Stomach (tissue), 9 donors: ENCODE results near the gene LYRM4. TPM values are rescaled to one million over a fixed set of nuclear protein-coding genes. Genes with fewer than 3 reads are reported as not detected.

Experiments
- DNase-seq, 2 donors: peaks; one replicate each; pipeline versions ENCODE4 v3.0.0 to v3.0.0-alpha.2; 2013 to 2019
- H3K27ac ChIP-seq, 5 donors: fragments of 200-600 bp in 4 of 5; sonication (generic) in 4 of 5; one replicate each; pipeline ENCODE4 v1.5.1; 2013 to 2019; ENCODE audit warnings: mild to moderate bottlenecking in 1 of 5, moderate library complexity in 1 of 5
- H3K27me3 ChIP-seq, 3 donors: fragments of 200-600 bp; sonication (generic); one replicate each; pipeline ENCODE4 v1.5.1; 2017 to 2019; ENCODE audit warnings: mixed run types in 1 of 3
- H3K36me3 ChIP-seq, 4 donors: fragments of 200-600 bp; sonication (generic); 1 replicate in 3 of 4; 2 replicates in 1 of 4; pipeline ENCODE4 v1.5.1; 2016 to 2019
- H3K4me1 ChIP-seq, 4 donors: fragments of 200-600 bp; sonication (generic); one replicate each; pipeline ENCODE4 v1.5.1; 2016 to 2019
- H3K4me3 ChIP-seq, 4 donors: fragments of 200-600 bp; sonication (generic) in 3 of 4; one replicate each; pipeline ENCODE4 v1.5.1; 2016 to 2019; ENCODE audit warnings: mild to moderate bottlenecking in 1 of 4
- H3K9me3 ChIP-seq, 4 donors: fragments of 200-600 bp; sonication (generic); one replicate each; pipeline ENCODE4 v1.5.1; 2016 to 2019
- EP300 ChIP-seq: sonication (generic); formaldehyde crosslinking; IDR thresholded peaks from one replicate; pipeline ENCODE4 v1.6.1; 2017; ENCODE audit warnings: antibody characterized with exemption
- POLR2A ChIP-seq, 4 donors: fragments of 450-650 bp; IDR thresholded peaks; one replicate each; pipeline ENCODE4 v1.6.1; 2016; ENCODE audit warnings: antibody characterized with exemption in 4 of 4, control low read depth in 2 of 4, mild to moderate bottlenecking in 1 of 4, moderate library complexity in 1 of 4
- POLR2AphosphoS5 ChIP-seq, 3 donors: sonication (generic); formaldehyde crosslinking; IDR thresholded peaks; one replicate each; pipeline ENCODE4 v1.6.1; 2016; ENCODE audit warnings: antibody characterized with exemption in 3 of 3
- WGBS, 5 donors: extraction: QIAGEN DNeasy Blood & Tissue Kit in 3 of 5; methylation state at CpG; one replicate each; pipeline versions ENCODE4 v1.1.5 to v1.1.7; 2013 to 2018; 5-methylcytosine and 5-hydroxymethylcytosine counted together
- intact Hi-C: fragments of 100-400 bp; cut with DNase I; formaldehyde crosslinking; loops from one replicate; pipeline ENCODE4 v1.15.1; 2023; ENCODE audit warnings: low total_unique reads
- polyA plus RNA-seq, 3 donors: library from polyadenylated mRNA; stranded (reverse); fragments of 200-250 nt; gene quantifications; one replicate each; pipeline ENCODE4 v1.2.3, GENCODE V29; 2013
- small RNA-seq, 4 donors: library from RNA; depleted of rRNA; stranded (forward); fragments of <200 nt; gene quantifications; one replicate each; pipeline ENCODE3, GENCODE V24; 2016
- total RNA-seq, 5 donors: library from RNA; depleted of rRNA; stranded (reverse); fragments of >200 nt; gene quantifications; one replicate each; pipeline versions ENCODE4 v1.1.0 to v1.2.3, GENCODE V29; 2014 to 2016
- TF ChIP-seq, protein P1 (sequence below), 7 experiments: fragments of 450-650 bp in 4 of 7; fragments of 200-600 bp in 3 of 7; sonication (generic) in 3 of 7; IDR thresholded peaks; one replicate each; pipeline ENCODE4 v1.5.1; 2016 to 2019; ENCODE audit warnings: antibody characterized with exemption in 7 of 7, control low read depth in 2 of 7, mild to moderate bottlenecking in 1 of 7
- donor health status: healthy with polysubstance abuse.
- donor health status: Bipolar disorder and iron deficiency.
- donor health status: healthy.

The LYRM4 gene
- total and polyA plus RNA-seq, 8 donors = 0.58 to 31.4 (median 18.5) TPM; not detected in 1

DNA sequence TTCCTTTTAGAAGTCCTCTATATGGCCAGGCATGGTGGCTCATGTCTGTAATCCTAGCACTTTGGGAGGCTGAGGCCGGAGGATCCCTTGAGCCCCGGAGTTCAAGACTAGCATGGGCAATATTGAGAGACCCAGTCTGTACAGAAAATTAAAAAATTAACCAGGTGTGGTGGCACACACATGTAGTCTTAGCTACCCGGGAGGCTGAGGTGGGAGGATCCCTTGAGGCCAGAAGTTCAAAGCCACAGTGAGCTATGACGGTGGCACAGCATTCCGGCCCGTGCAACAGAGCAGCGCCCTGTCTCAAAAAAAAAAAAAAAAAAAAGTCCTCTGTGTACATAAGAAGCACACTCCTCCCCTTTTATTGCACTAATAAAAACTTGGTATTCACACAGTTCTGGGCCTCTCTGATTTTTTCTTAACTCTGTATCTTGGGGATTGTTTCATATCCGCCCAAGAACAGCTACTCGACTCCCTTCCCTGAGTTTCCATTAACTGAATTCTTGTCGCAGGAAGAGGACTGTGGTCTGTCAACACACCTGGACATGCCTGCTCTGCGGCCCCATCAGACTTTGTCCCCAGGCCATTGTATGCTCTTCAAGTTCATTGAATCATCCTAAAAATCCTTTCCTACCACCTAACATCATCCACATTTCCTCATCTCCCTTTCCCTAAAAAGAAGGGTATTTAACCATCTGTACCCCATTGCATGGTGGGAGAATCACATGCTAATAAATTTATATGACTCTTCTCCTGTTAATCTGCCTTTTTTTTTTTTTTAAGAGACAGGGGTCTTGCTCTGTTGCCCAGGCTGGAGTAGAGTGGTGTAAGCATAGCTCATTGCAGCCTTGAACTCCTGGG is 201.5 kb downstream of the LYRM4 start:
- Histone ChIP-seq H3K4me3 (no peak overlapping the region), H3K27me3 (no peaks in the 10 kb centered on the region), H3K36me3 (no peaks in the 10 kb centered on the region), H3K27ac (no peak overlapping the region), H3K9me3 (no peaks in the 10 kb centered on the region), H3K4me1 (no peaks in the 10 kb centered on the region)
- no peak for DNase-seq
- intact Hi-C loops = no loop called here
- no peak for TF ChIP-seq POLR2A (IDR thresholded peaks at IDR 0.05)
- TF ChIP-seq EP300 = no peak
- TF ChIP-seq POLR2AphosphoS5 (IDR thresholded peaks at IDR 0.05) = no peak
- TF ChIP-seq, protein P1, sequence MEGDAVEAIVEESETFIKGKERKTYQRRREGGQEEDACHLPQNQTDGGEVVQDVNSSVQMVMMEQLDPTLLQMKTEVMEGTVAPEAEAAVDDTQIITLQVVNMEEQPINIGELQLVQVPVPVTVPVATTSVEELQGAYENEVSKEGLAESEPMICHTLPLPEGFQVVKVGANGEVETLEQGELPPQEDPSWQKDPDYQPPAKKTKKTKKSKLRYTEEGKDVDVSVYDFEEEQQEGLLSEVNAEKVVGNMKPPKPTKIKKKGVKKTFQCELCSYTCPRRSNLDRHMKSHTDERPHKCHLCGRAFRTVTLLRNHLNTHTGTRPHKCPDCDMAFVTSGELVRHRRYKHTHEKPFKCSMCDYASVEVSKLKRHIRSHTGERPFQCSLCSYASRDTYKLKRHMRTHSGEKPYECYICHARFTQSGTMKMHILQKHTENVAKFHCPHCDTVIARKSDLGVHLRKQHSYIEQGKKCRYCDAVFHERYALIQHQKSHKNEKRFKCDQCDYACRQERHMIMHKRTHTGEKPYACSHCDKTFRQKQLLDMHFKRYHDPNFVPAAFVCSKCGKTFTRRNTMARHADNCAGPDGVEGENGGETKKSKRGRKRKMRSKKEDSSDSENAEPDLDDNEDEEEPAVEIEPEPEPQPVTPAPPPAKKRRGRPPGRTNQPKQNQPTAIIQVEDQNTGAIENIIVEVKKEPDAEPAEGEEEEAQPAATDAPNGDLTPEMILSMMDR (IDR thresholded peaks at IDR 0.05) = no peak
- WGBS, 5 donors = 80 to 89% (median 82%) methylated on average over 11 of the region's 11 CpGs

Small RNA genes lying within 50 kb of the gene (small RNA-seq; reads per million reads assigned to genes)
- 0.34 to 1.6 (median 1.3) reads per million in 4 donors for gene MIR3691

Other genes starting within 250 kb of the LYRM4 start
- 1 to 10 TPM in 1 of 5 donors, under 1 TPM in 2, not detected in 2; 0.29 to 1.3 (median 0.45) TPM for gene PPP1R3G, start 175.6 kb downstream of the LYRM4 start, total RNA-seq
- gene PPP1R3G, start 175.6 kb downstream of the LYRM4 start, polyA plus RNA-seq = under 1 TPM; 0.12 to 0.78 (median 0.76) TPM
- gene FARS2, start 563 bp upstream of the LYRM4 start, total RNA-seq = 10 to 100 TPM in 4 of 5 donors, 1 to 10 TPM in 1; 3.8 to 47.8 (median 25.7) TPM
- gene FARS2, start 563 bp upstream of the LYRM4 start, polyA plus RNA-seq = 10 to 100 TPM in 2 of 3 donors, 1 to 10 TPM in 1; 9.5 to 10.8 (median 10.1) TPM